B cell (primary cell): ENCODE results near the gene SLC66A1. TPM values are rescaled to one million over a fixed set of nuclear protein-coding genes. Genes with fewer than 3 reads are reported as not detected.
"Not testable (repeated sequence)": the region's sequence is repeated elsewhere in the genome, so short reads cannot be mapped to it uniquely, and the experiment has no call there.

ENCODE experiments used
- ATAC-seq: fragments of 200-7000 bp; cut with Tn5 transposase; one replicate; pipeline ENCODE4 v1.10.0; 2021; ENCODE audit warnings: low read depth, mild to moderate bottlenecking, moderate number of reproducible peaks, moderate library complexity
- CTCF ChIA-PET: fragments of 350-600 bp; sonication (Branson Sonifier 250); formaldehyde crosslinking; loops from one replicate; lab custom pipeline; 2021; ENCODE audit warnings: antibody characterized with exemption, inconsistent platforms; lab: Charles Lee
- POLR2A ChIA-PET: fragments of 350-600 bp; sonication (Branson Sonifier 250); formaldehyde crosslinking; loops from one replicate; lab custom pipeline; 2021; ENCODE audit warnings: antibody characterized with exemption; lab: Charles Lee
- DNase-seq: peaks from one replicate; pipeline ENCODE4 v3.0.0; 2013
- H2AFZ ChIP-seq: 2 replicates; pipeline ENCODE4 v1.6.1; 2012; ENCODE audit warnings: mild to moderate bottlenecking, low read depth, low read length; ENCODE audit not compliant: insufficient read depth, poor library complexity, severe bottlenecking
- H3K27ac ChIP-seq, 2 donors: 1 replicate in 1 of 2; 2 replicates in 1 of 2; pipeline ENCODE4 v1.5.1; 2012 to 2013; ENCODE audit warnings: low read length in 2 of 2, mild to moderate bottlenecking in 2 of 2, moderate library complexity in 1 of 2
- H3K27me3 ChIP-seq, 4 experiments: fragments of 200-600 bp in 1 of 4; sonication (generic) in 1 of 4; replicated peaks in 1 of 4; 1 replicate in 2 of 4; 2 replicates in 2 of 4; pipeline versions ENCODE4 v1.6.1 to v1.7.0; 2013 to 2016; ENCODE audit warnings: low read length in 3 of 4, mild to moderate bottlenecking in 2 of 4, mixed read lengths in 1 of 4, moderate library complexity in 1 of 4; ENCODE audit not compliant: insufficient read depth in 4 of 4, control insufficient read depth in 3 of 4; ENCODE audit errors: control extremely low read depth in 1 of 4
- H3K36me3 ChIP-seq, 2 experiments: replicated peaks in 1 of 2; 1 replicate in 1 of 2; 2 replicates in 1 of 2; pipeline versions ENCODE4 v1.6.1 to v1.7.1; 2013; ENCODE audit warnings: low read length in 1 of 2; ENCODE audit not compliant: insufficient read depth in 2 of 2, control insufficient read depth in 1 of 2; ENCODE audit errors: control extremely low read depth in 1 of 2, extremely low read depth in 1 of 2
- H3K4me1 ChIP-seq, 2 donors: fragments of 200-600 bp in 1 of 2; sonication (generic) in 1 of 2; 1 replicate in 1 of 2; 2 replicates in 1 of 2; pipeline versions ENCODE4 v1.5.1 to v1.6.1; 2013 to 2017; ENCODE audit warnings: low read length in 2 of 2; ENCODE audit not compliant: control insufficient read depth in 2 of 2, insufficient read depth in 2 of 2
- H3K4me2 ChIP-seq: replicated peaks from 2 replicates; pipeline ENCODE3; 2012; ENCODE audit warnings: mild to moderate bottlenecking, low read depth, low read length; ENCODE audit not compliant: poor library complexity, severe bottlenecking
- H3K4me3 ChIP-seq, 5 experiments: fragments of 200-600 bp in 1 of 5; sonication (generic) in 1 of 5; 1 replicate in 3 of 5; 2 replicates in 2 of 5; pipeline versions ENCODE4 v1.5.1 to v1.7.0; 2011 to 2016; ENCODE audit warnings: low read length in 4 of 5, mild to moderate bottlenecking in 4 of 5, low read depth in 2 of 5, control low read depth in 1 of 5, moderate library complexity in 1 of 5; ENCODE audit not compliant: insufficient read depth in 1 of 5; ENCODE audit errors: control extremely low read depth in 1 of 5, extremely low read depth in 1 of 5
- H3K79me2 ChIP-seq: fragments of 200-600 bp; sonication (generic); one replicate; pipeline ENCODE4 v1.6.0; 2016; ENCODE audit warnings: low read length; ENCODE audit not compliant: control insufficient read depth, insufficient read depth
- H3K9ac ChIP-seq: fragments of 200-600 bp; sonication (generic); 2 replicates; pipeline ENCODE4 v1.6.1; 2017; ENCODE audit warnings: mild to moderate bottlenecking, low read length, moderate library complexity
- H3K9me3 ChIP-seq, 3 donors: one replicate each; pipeline versions ENCODE4 v1.6.1 to v1.7.1; 2013; ENCODE audit warnings: low read length in 2 of 3; ENCODE audit not compliant: control insufficient read depth in 2 of 3, insufficient read depth in 1 of 3; ENCODE audit errors: control extremely low read depth in 1 of 3
- H4K20me1 ChIP-seq: 2 replicates; pipeline ENCODE4 v1.6.0; 2012; ENCODE audit warnings: mild to moderate bottlenecking, low read length; ENCODE audit not compliant: insufficient read depth, control insufficient read depth, poor library complexity, severe bottlenecking
- H3K27ac Mint-ChIP-seq: one replicate; pipeline ENCODE4 v1.8.0; 2021; ENCODE audit warnings: mixed read lengths
- H3K27me3 Mint-ChIP-seq: one replicate; pipeline ENCODE4 v1.8.0; 2021; ENCODE audit warnings: mixed read lengths
- H3K4me1 Mint-ChIP-seq: one replicate; pipeline ENCODE4 v1.8.0; 2021; ENCODE audit warnings: mixed read lengths
- H3K4me3 Mint-ChIP-seq: one replicate; pipeline ENCODE4 v1.8.0; 2021; ENCODE audit warnings: mixed read lengths
- H3K9me3 Mint-ChIP-seq: one replicate; pipeline ENCODE4 v1.8.0; 2022; ENCODE audit warnings: mixed read lengths; ENCODE audit not compliant: insufficient read depth
- CTCF ChIP-seq: fragments of 200-600 bp; IDR thresholded peaks from one replicate; pipeline ENCODE4 v1.8.0; 2022; ENCODE audit warnings: antibody characterized with exemption, mild to moderate bottlenecking
- EZH2 ChIP-seq: IDR thresholded peaks from 2 replicates; pipeline ENCODE4 v1.6.1; 2012; ENCODE audit warnings: borderline replicate concordance, low read depth, mild to moderate bottlenecking, moderate library complexity, low read length; ENCODE audit not compliant: insufficient read depth, poor library complexity, severe bottlenecking
- WGBS: methylation state at CpG from one replicate; pipeline ENCODE4 v1.1.5; 2013; ENCODE audit warnings: missing lambda C conversion rate; ENCODE audit not compliant: insufficient coverage; 5-methylcytosine and 5-hydroxymethylcytosine counted together
- intact Hi-C: fragments of 100-400 bp; cut with micrococcal nuclease; formaldehyde crosslinking; loops from one replicate; pipeline ENCODE4 v1.10.0; 2022
- polyA plus RNA-seq: library from polyadenylated mRNA; depleted of rRNA; stranded (reverse); fragments of >200 nt; gene quantifications from 2 replicates; pipeline ENCODE4 v1.2.3, GENCODE V29; 2012
- total RNA-seq, 2 donors: library from RNA; stranded (reverse); fragments of 120-200 nt in 1 of 2; gene quantifications; 1 replicate in 1 of 2; 2 replicates in 1 of 2; pipeline versions ENCODE4 v1.2.3 to v1.2.4, GENCODE V29; 2013 to 2022

SLC66A1 gene
- total and polyA plus RNA-seq, 2 donors (not counting 1 experiment from before 2014, with no cell fraction given), result 24.4 to 26.8 TPM

DNA sequence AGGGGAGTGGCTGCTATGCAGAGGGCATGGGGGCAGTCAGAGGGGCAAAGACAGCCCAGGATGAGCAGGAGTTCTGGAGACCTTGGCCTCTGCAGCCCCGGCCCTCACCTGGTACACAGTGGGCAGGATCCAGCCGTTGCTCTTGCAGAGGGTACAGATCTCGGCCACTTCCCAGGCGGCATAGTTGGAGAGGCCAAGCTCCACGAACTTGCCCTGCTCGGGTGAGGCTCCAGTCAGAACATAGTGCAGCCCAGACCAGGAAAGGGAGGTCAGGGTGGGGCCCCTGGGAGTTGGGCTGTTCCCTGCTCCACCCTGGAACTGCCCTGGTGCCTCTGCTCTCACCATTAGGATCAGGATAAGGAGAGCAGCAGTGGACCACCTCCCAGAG lies 41.8 kb upstream of the SLC66A1 start:
- H3K27me3 Mint-ChIP-seq, result peaks cover 14% of the 10 kb centered on the region
- H3K9ac ChIP-seq, H4K20me1 ChIP-seq, H3K27me3 ChIP-seq, intact Hi-C loops, H3K4me3 Mint-ChIP-seq, H3K4me1 Mint-ChIP-seq, H3K36me3 ChIP-seq, POLR2A ChIA-PET, H3K79me2 ChIP-seq, H3K27ac Mint-ChIP-seq, H2AFZ ChIP-seq, CTCF ChIA-PET, H3K27ac ChIP-seq, H3K9me3 Mint-ChIP-seq, H3K4me3 ChIP-seq, DNase-seq, H3K4me2 ChIP-seq, ATAC-seq, H3K4me1 ChIP-seq: not testable (repeated sequence)
- H3K9me3 ChIP-seq, result peaks cover 0 to 18% (median 6%) of the 10 kb centered on the region in 3 donors
- 91% methylated on average over 6 of the region's 6 CpGs for WGBS

DNA sequence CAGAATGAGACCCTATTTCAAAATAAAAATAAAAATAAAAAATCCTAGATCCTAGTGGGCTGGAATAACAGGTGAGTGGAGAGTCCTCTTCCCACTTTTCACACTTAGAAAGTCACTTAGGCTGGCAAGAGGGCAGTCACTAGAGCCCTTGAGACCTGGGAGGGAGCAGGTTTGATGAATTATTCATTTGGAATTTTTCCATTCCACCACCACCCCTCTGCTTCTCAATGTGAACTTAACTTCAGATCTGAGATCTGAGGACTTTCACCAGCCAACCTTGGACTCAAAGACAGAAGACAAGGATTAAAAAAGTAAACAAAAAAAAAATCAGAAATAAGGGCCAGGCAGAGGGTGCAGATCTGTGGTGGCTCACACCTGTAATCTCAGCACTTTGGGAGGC lies 40.1 kb upstream of the SLC66A1 start:
- Histone ChIP-seq H3K27me3 (peaks cover 0 to 7% (median 3%) of the 10 kb centered on the region in 4 experiments), H3K9ac (no peak overlapping the region), H3K27ac (no peak overlapping the region), H4K20me1 (no peaks in the 10 kb centered on the region), H3K9me3 (peaks cover 0 to 26% (median 6%) of the 10 kb centered on the region in 3 donors), H3K4me1 (no peaks in the 10 kb centered on the region), H3K4me2 (no peak overlapping the region), H3K79me2 (no peaks in the 10 kb centered on the region), H3K36me3 (no peaks in the 10 kb centered on the region), H2AFZ (no peak overlapping the region), H3K4me3 (no peak overlapping the region)
- DNase-seq (no peak), ATAC-seq (no peak)
- ChIA-PET CTCF (interaction anchor here (0.7 kb wide), 1 partner anchor 33 kb away, joined by 4 read pairs; no protein-coding TSS in a partner anchor), POLR2A (no interaction called here)
- intact Hi-C loops, result no loop called here
- Mint-ChIP-seq H3K4me3 (no peak overlapping the region), H3K27me3 (peaks cover 14% of the 10 kb centered on the region), H3K4me1 (peaks cover 4% of the 10 kb centered on the region), H3K27ac (no peak overlapping the region), H3K9me3 (no peaks in the 10 kb centered on the region)
- no peak for TF ChIP-seq EZH2
- no peak for TF ChIP-seq CTCF
